H9 (cell line): Measurements from ENCODE around the gene TRIM44. TPM values are rescaled to one million over a fixed set of nuclear protein-coding genes. Genes with fewer than 3 reads are reported as not detected.

Source experiments
- DNase-seq: peaks from one replicate; pipeline ENCODE4 v3.0.0-alpha.2; 2017
- H2AFZ ChIP-seq: one replicate; pipeline ENCODE4 v1.6.1; 2013; ENCODE audit warnings: mild to moderate bottlenecking, low read length, control low read depth, moderate library complexity
- H2AK5ac ChIP-seq: 2 replicates; pipeline ENCODE4 v1.6.1; 2013; ENCODE audit warnings: low read length, control low read depth, mixed read lengths; ENCODE audit not compliant: insufficient read length
- H2BK120ac ChIP-seq: one replicate; pipeline ENCODE4 v1.6.1; 2013; ENCODE audit warnings: low read depth, mild to moderate bottlenecking, low read length, control low read depth, inconsistent platforms; ENCODE audit not compliant: poor library complexity, severe bottlenecking
- H2BK12ac ChIP-seq: 2 replicates; pipeline ENCODE4 v1.6.1; 2013; ENCODE audit warnings: low read length, control low read depth, mixed read lengths, low read depth; ENCODE audit not compliant: insufficient read length
- H2BK15ac ChIP-seq: 2 replicates; pipeline ENCODE4 v1.6.1; 2013; ENCODE audit warnings: low read depth, low read length, control low read depth
- H2BK20ac ChIP-seq: one replicate; pipeline ENCODE4 v1.6.1; 2013; ENCODE audit warnings: low read depth, mild to moderate bottlenecking, low read length, control low read depth, inconsistent platforms; ENCODE audit not compliant: poor library complexity, severe bottlenecking
- H2BK5ac ChIP-seq: 2 replicates; pipeline ENCODE4 v1.6.1; 2013; ENCODE audit warnings: low read length, control low read depth, mixed read lengths; ENCODE audit not compliant: insufficient read length
- H3K14ac ChIP-seq: 2 replicates; pipeline ENCODE4 v1.6.1; 2013; ENCODE audit warnings: low read length, control low read depth; ENCODE audit not compliant: insufficient read depth
- H3K18ac ChIP-seq: 2 replicates; pipeline ENCODE4 v1.6.1; 2013; ENCODE audit warnings: low read depth, mild to moderate bottlenecking, mixed read lengths, low read length, control low read depth; ENCODE audit not compliant: insufficient read length
- H3K23ac ChIP-seq: 2 replicates; pipeline ENCODE4 v1.6.1; 2013; ENCODE audit warnings: low read length, control low read depth, mixed read lengths, low read depth; ENCODE audit not compliant: insufficient read length
- H3K23me2 ChIP-seq: 2 replicates; pipeline ENCODE4 v1.6.1; 2013; ENCODE audit warnings: low read depth, mild to moderate bottlenecking, mixed read lengths, low read length, control low read depth; ENCODE audit not compliant: insufficient read length, poor library complexity, severe bottlenecking
- H3K27ac ChIP-seq: 2 replicates; pipeline ENCODE4 v1.5.1; 2013; ENCODE audit warnings: low read length, control low read depth, mixed read lengths, low read depth; ENCODE audit not compliant: insufficient read length
- H3K27me3 ChIP-seq: 2 replicates; pipeline ENCODE4 v1.6.1; 2013; ENCODE audit warnings: low read length, control low read depth, inconsistent platforms; ENCODE audit not compliant: insufficient read depth
- H3K4ac ChIP-seq: 2 replicates; pipeline ENCODE4 v1.6.1; 2013; ENCODE audit warnings: low read depth, mild to moderate bottlenecking, control low read depth, inconsistent platforms, low read length, moderate library complexity
- H3K4me1 ChIP-seq: 2 replicates; pipeline ENCODE4 v1.6.1; 2013; ENCODE audit warnings: low read length, control low read depth, inconsistent platforms; ENCODE audit not compliant: insufficient read depth
- H3K4me2 ChIP-seq: 2 replicates; pipeline ENCODE4 v1.6.1; 2013; ENCODE audit warnings: low read length, control low read depth, mixed read lengths; ENCODE audit not compliant: insufficient read length, insufficient read depth
- H3K56ac ChIP-seq: 2 replicates; pipeline ENCODE4 v1.6.1; 2013; ENCODE audit warnings: low read depth, mild to moderate bottlenecking, mixed read lengths, low read length, control low read depth; ENCODE audit not compliant: insufficient read length
- H3K79me1 ChIP-seq: 2 replicates; pipeline ENCODE4 v1.6.1; 2013; ENCODE audit warnings: low read depth, mild to moderate bottlenecking, moderate library complexity, low read length, control low read depth, inconsistent platforms; ENCODE audit not compliant: insufficient read depth, poor library complexity, severe bottlenecking
- H3K79me2 ChIP-seq: 2 replicates; pipeline ENCODE4 v1.6.1; 2013; ENCODE audit warnings: low read length, control low read depth, inconsistent platforms; ENCODE audit not compliant: insufficient read depth
- H3K9ac ChIP-seq: 2 replicates; pipeline ENCODE4 v1.6.1; 2013; ENCODE audit warnings: low read length, control low read depth, mixed read lengths; ENCODE audit not compliant: insufficient read length; ENCODE audit errors: extremely low read depth
- H3K9me3 ChIP-seq: one replicate; pipeline ENCODE4 v1.6.1; 2013; ENCODE audit warnings: low read depth, low read length, inconsistent platforms; ENCODE audit not compliant: control insufficient read depth
- H3T11ph ChIP-seq: one replicate; pipeline ENCODE4 v1.6.1; 2013; ENCODE audit warnings: mild to moderate bottlenecking, low read length, control low read depth, inconsistent platforms
- H4K20me1 ChIP-seq: one replicate; pipeline ENCODE4 v1.6.1; 2013; ENCODE audit not compliant: control insufficient read depth, insufficient read length, insufficient read depth
- H4K5ac ChIP-seq: 2 replicates; pipeline ENCODE4 v1.6.1; 2013; ENCODE audit warnings: low read depth, mild to moderate bottlenecking, mixed read lengths, low read length, control low read depth; ENCODE audit not compliant: insufficient read length
- H4K8ac ChIP-seq: replicated peaks from 2 replicates; pipeline ENCODE4 v1.6.1; 2013; ENCODE audit warnings: low read length, control low read depth, mixed read lengths, low read depth; ENCODE audit not compliant: insufficient read length
- H4K91ac ChIP-seq: 2 replicates; pipeline ENCODE4 v1.6.1; 2013; ENCODE audit warnings: low read depth, mild to moderate bottlenecking, moderate library complexity, mixed read lengths, low read length, control low read depth; ENCODE audit not compliant: insufficient read length
- H3K27ac Mint-ChIP-seq, 3 experiments: 2 replicates in 2 of 3; 3 replicates in 1 of 3; pipeline ENCODE4 v1.8.0; 2020 to 2021; ENCODE audit warnings: mixed read lengths in 3 of 3, mild to moderate bottlenecking in 1 of 3, moderate library complexity in 1 of 3
- H3K27me3 Mint-ChIP-seq: 2 replicates; pipeline ENCODE4 v1.8.0; 2021; ENCODE audit warnings: low read depth, mild to moderate bottlenecking, moderate library complexity, mixed read lengths
- H3K36me3 Mint-ChIP-seq, 3 experiments: 2 replicates in 2 of 3; 3 replicates in 1 of 3; pipeline ENCODE4 v1.8.0; 2020 to 2021; ENCODE audit warnings: low read depth in 3 of 3, mixed read lengths in 3 of 3; ENCODE audit not compliant: insufficient read depth in 1 of 3
- H3K4me1 Mint-ChIP-seq, 2 experiments: 2 replicates each; pipeline ENCODE4 v1.8.0; 2020; ENCODE audit warnings: mixed read lengths in 2 of 2
- H3K4me3 Mint-ChIP-seq, 2 experiments: 2 replicates in 1 of 2; 3 replicates in 1 of 2; pipeline ENCODE4 v1.8.0; 2020 to 2021; ENCODE audit warnings: mild to moderate bottlenecking in 2 of 2, mixed read lengths in 2 of 2, moderate library complexity in 1 of 2
- H3K9me3 Mint-ChIP-seq, 2 experiments: 2 replicates in 1 of 2; 3 replicates in 1 of 2; pipeline ENCODE4 v1.8.0; 2020; ENCODE audit warnings: mild to moderate bottlenecking in 2 of 2, mixed read lengths in 2 of 2, moderate library complexity in 1 of 2
- WGBS: extraction: QIAGEN DNeasy Blood & Tissue Kit; methylation state at CpG from one replicate; pipeline ENCODE4 v1.1.7; 2013; ENCODE audit warnings: missing lambda C conversion rate, low lambda C conversion rate, mixed read lengths; ENCODE audit not compliant: insufficient read length; ENCODE audit errors: extremely low coverage; 5-methylcytosine and 5-hydroxymethylcytosine counted together
- total RNA-seq: library from RNA; stranded (reverse); gene quantifications from 2 replicates; pipeline ENCODE4 v1.2.1, GENCODE V29; 2021
- TF ChIP-seq, protein P1 (sequence below): fragments of 200-600 bp; sonication (generic); conservative IDR thresholded peaks from 3 replicates; pipeline ENCODE4 v1.8.0; 2021; ENCODE audit warnings: antibody characterized with exemption, mild to moderate bottlenecking

The TRIM44 gene
- total RNA-seq, 1 experiment from 2014 or later = 37.7 TPM

DNA sequence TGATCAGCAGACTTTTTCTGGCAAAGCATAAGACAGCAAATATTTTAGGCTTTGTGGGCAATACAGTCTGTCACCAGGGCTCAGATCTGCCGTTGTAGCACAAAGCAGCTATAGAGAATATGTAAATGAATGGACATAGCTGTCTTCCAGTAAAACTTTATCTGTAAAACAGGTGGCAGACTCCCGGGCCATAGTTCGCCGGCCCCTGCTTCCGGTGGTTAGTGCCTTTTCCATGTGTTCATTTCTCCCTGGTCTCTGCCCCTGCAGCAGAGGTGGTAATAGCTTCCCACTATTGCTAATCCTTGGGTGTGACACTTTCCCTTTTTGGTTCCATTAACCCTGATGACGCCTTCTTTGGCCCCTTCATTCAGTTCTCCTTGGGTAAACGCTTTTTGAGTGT is 187.6 kb downstream of the TRIM44 start:
- H4K20me1 ChIP-seq = no peaks in the 10 kb centered on the region
- H3K9ac ChIP-seq = no peak overlapping the region
- H2BK20ac ChIP-seq = no peak overlapping the region
- no peak overlapping the region for H2AK5ac ChIP-seq
- H2BK120ac ChIP-seq = no peak overlapping the region
- Mint-ChIP-seq H3K4me1 (peaks cover 12 to 18% of the 10 kb centered on the region in 2 experiments), H3K36me3 (no peaks in the 10 kb centered on the region), H3K27me3 (peaks cover 8% of the 10 kb centered on the region), H3K9me3 (no peaks in the 10 kb centered on the region), H3K4me3 (no peak overlapping the region), H3K27ac (no peak overlapping the region)
- no peak overlapping the region for H3K14ac ChIP-seq
- no peaks in the 10 kb centered on the region for H3K79me1 ChIP-seq
- H3K27ac ChIP-seq = no peak overlapping the region
- TF ChIP-seq, protein P1, sequence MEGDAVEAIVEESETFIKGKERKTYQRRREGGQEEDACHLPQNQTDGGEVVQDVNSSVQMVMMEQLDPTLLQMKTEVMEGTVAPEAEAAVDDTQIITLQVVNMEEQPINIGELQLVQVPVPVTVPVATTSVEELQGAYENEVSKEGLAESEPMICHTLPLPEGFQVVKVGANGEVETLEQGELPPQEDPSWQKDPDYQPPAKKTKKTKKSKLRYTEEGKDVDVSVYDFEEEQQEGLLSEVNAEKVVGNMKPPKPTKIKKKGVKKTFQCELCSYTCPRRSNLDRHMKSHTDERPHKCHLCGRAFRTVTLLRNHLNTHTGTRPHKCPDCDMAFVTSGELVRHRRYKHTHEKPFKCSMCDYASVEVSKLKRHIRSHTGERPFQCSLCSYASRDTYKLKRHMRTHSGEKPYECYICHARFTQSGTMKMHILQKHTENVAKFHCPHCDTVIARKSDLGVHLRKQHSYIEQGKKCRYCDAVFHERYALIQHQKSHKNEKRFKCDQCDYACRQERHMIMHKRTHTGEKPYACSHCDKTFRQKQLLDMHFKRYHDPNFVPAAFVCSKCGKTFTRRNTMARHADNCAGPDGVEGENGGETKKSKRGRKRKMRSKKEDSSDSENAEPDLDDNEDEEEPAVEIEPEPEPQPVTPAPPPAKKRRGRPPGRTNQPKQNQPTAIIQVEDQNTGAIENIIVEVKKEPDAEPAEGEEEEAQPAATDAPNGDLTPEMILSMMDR = no peak
- no peak for DNase-seq
- no peak overlapping the region for H3K56ac ChIP-seq
- H3K79me2 ChIP-seq = no peaks in the 10 kb centered on the region
- no peak overlapping the region for H2AFZ ChIP-seq
- no peak overlapping the region for H4K5ac ChIP-seq
- H2BK15ac ChIP-seq = no peak overlapping the region
- H2BK12ac ChIP-seq = no peak overlapping the region
- no peaks in the 10 kb centered on the region for H3K4me1 ChIP-seq
- no peak overlapping the region for H2BK5ac ChIP-seq
- no peak overlapping the region for H4K8ac ChIP-seq
- no CpG with 5 or more reads among the region's 7 CpGs for WGBS
- H3K4ac ChIP-seq = no peak overlapping the region
- no peak overlapping the region for H3T11ph ChIP-seq
- H3K23ac ChIP-seq = no peak overlapping the region
- no peaks in the 10 kb centered on the region for H3K9me3 ChIP-seq
- no peak overlapping the region for H3K18ac ChIP-seq
- H3K4me2 ChIP-seq = no peak overlapping the region
- H3K27me3 ChIP-seq = no peaks in the 10 kb centered on the region
- no peak overlapping the region for H4K91ac ChIP-seq
- H3K23me2 ChIP-seq = no peaks in the 10 kb centered on the region
